OCI-LY1 (cell line): ENCODE data around the gene FBXO28.

Source experiments
- H2AFZ ChIP-seq: fragments of 200-600 bp; sonication (generic), shearing (Covaris generic); 2 replicates; pipeline ENCODE4 v1.6.0; 2014; ENCODE audit warnings: antibody characterized with exemption, mild to moderate bottlenecking, low read length
- H3F3A ChIP-seq: fragments of 200-600 bp; sonication (generic), shearing (Covaris generic); 2 replicates; pipeline ENCODE4 v1.6.0; 2014; ENCODE audit warnings: mild to moderate bottlenecking, antibody characterized with exemption, low read length, moderate library complexity; ENCODE audit not compliant: insufficient read depth
- H3K27ac ChIP-seq: fragments of 200-600 bp; sonication (generic); 2 replicates; pipeline ENCODE4 v1.5.1; 2014; ENCODE audit warnings: low read length, mixed run types, mild to moderate bottlenecking, low read depth; ENCODE audit not compliant: poor library complexity, severe bottlenecking
- H3K27me3 ChIP-seq: fragments of 200-600 bp; sonication (generic); 2 replicates; pipeline ENCODE4 v1.6.0; 2014; ENCODE audit warnings: antibody characterized with exemption, mild to moderate bottlenecking, low read length, moderate library complexity; ENCODE audit not compliant: insufficient read depth
- H3K36me3 ChIP-seq: fragments of 200-600 bp; sonication (generic); 2 replicates; pipeline ENCODE4 v1.6.1; 2014; ENCODE audit warnings: mild to moderate bottlenecking, antibody characterized with exemption, low read length, moderate library complexity, mixed read lengths; ENCODE audit not compliant: insufficient read depth
- H3K4me1 ChIP-seq: fragments of 200-600 bp; sonication (generic); 2 replicates; pipeline ENCODE4 v1.5.1; 2014; ENCODE audit warnings: mild to moderate bottlenecking, low read length, moderate library complexity; ENCODE audit not compliant: insufficient read depth, severe bottlenecking
- H3K4me2 ChIP-seq: fragments of 200-600 bp; sonication (generic), shearing (Covaris generic); 2 replicates; pipeline ENCODE4 v1.6.1; 2014; ENCODE audit warnings: low read length
- H3K4me3 ChIP-seq: fragments of 200-600 bp; sonication (generic); 2 replicates; pipeline ENCODE4 v1.5.1; 2014; ENCODE audit warnings: low read length, low read depth, mild to moderate bottlenecking, mixed read lengths; ENCODE audit not compliant: poor library complexity, severe bottlenecking
- H3K79me2 ChIP-seq: fragments of 200-600 bp; shearing (Covaris generic); 2 replicates; pipeline ENCODE4 v1.6.1; 2016; ENCODE audit warnings: mixed run types, low read length, mixed read lengths; ENCODE audit not compliant: insufficient read depth
- H3K9ac ChIP-seq: fragments of 200-600 bp; sonication (generic), shearing (Covaris generic); 2 replicates; pipeline ENCODE4 v1.6.1; 2014; ENCODE audit warnings: mild to moderate bottlenecking, low read length, mixed read lengths
- H3K9me2 ChIP-seq: fragments of 200-600 bp; sonication (generic), shearing (Covaris generic); 2 replicates; pipeline ENCODE4 v1.6.1; 2014; ENCODE audit warnings: low read depth, mild to moderate bottlenecking, low read length, mixed read lengths
- H3K9me3 ChIP-seq: fragments of 200-600 bp; shearing (Covaris generic); 2 replicates; pipeline ENCODE4 v1.6.1; 2014; ENCODE audit warnings: low read length, mixed read lengths
- H4K20me1 ChIP-seq: fragments of 200-600 bp; sonication (generic), shearing (Covaris generic); 2 replicates; pipeline ENCODE4 v1.6.0; 2016; ENCODE audit warnings: mild to moderate bottlenecking, low read length; ENCODE audit not compliant: insufficient read depth
- EZH2 ChIP-seq: fragments of 200-600 bp; sonication (generic), shearing (Covaris generic); IDR thresholded peaks from 2 replicates; pipeline ENCODE4 v1.8.0; 2017; ENCODE audit warnings: borderline replicate concordance, mixed run types, mild to moderate bottlenecking, antibody characterized with exemption, low read length, moderate library complexity, mixed read lengths
- TF ChIP-seq, protein P1 (sequence below): fragments of 200-600 bp; sonication (generic), shearing (Covaris generic); IDR thresholded peaks from 2 replicates; pipeline ENCODE4 v1.5.1; 2017; ENCODE audit warnings: mild to moderate bottlenecking, antibody characterized with exemption, low read length, moderate library complexity, mixed read lengths

FBXO28 gene

DNA sequence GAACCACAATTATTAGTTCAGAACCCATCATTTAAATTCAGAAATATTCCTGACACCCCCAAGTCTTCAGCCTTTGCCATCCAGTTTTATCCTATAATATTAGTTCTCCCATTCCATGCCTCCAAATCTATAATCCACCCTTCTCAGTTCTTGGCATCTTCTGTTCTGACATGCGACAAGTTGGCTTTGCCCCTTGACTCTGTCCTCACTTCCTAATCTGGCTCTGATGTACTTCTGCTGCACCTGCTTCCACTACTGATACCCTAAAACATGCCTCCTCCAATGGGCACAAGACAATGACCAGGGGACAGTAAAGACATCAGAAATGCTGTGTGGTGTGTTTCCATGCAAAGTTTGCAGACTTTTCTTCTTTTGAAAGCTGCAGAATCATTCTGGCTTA, 17.1 kb upstream of the FBXO28 start:
- Histone ChIP-seq H3K9me3 (no peaks in the 10 kb centered on the region), H3K36me3 (no peaks in the 10 kb centered on the region), H3K9ac (no peak overlapping the region), H3K27me3 (no peaks in the 10 kb centered on the region), H3K79me2 (no peaks in the 10 kb centered on the region), H3K4me2 (no peak overlapping the region), H4K20me1 (no peaks in the 10 kb centered on the region), H3F3A (no peaks in the 10 kb centered on the region), H2AFZ (no peak overlapping the region), H3K27ac (no peak overlapping the region), H3K9me2 (no peaks in the 10 kb centered on the region), H3K4me3 (no peak overlapping the region), H3K4me1 (no peaks in the 10 kb centered on the region)
- TF ChIP-seq, protein P1, sequence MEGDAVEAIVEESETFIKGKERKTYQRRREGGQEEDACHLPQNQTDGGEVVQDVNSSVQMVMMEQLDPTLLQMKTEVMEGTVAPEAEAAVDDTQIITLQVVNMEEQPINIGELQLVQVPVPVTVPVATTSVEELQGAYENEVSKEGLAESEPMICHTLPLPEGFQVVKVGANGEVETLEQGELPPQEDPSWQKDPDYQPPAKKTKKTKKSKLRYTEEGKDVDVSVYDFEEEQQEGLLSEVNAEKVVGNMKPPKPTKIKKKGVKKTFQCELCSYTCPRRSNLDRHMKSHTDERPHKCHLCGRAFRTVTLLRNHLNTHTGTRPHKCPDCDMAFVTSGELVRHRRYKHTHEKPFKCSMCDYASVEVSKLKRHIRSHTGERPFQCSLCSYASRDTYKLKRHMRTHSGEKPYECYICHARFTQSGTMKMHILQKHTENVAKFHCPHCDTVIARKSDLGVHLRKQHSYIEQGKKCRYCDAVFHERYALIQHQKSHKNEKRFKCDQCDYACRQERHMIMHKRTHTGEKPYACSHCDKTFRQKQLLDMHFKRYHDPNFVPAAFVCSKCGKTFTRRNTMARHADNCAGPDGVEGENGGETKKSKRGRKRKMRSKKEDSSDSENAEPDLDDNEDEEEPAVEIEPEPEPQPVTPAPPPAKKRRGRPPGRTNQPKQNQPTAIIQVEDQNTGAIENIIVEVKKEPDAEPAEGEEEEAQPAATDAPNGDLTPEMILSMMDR = no peak
- TF ChIP-seq EZH2 = no peak

DNA sequence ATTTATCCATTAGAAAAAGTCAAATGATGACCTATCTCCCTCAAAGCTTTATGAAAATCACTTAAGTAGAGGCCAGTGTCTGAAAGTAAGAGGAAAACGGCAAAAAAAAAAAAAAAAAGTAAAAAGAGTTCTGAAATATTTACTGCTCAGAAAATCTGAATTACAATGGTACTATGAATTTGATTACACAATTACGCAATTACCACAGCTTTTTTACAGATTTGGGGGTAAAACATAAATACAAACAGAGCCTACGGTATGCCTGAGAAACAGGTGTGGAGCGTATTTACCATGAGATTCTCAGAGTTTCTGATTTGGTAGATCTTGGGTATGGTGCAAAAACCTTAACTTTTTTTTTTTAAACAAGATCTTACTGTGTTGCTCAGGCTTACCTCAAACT, 15.9 kb upstream of the FBXO28 start:
- H3K36me3 ChIP-seq = no peaks in the 10 kb centered on the region
- H3K4me2 ChIP-seq = no peak overlapping the region

DNA sequence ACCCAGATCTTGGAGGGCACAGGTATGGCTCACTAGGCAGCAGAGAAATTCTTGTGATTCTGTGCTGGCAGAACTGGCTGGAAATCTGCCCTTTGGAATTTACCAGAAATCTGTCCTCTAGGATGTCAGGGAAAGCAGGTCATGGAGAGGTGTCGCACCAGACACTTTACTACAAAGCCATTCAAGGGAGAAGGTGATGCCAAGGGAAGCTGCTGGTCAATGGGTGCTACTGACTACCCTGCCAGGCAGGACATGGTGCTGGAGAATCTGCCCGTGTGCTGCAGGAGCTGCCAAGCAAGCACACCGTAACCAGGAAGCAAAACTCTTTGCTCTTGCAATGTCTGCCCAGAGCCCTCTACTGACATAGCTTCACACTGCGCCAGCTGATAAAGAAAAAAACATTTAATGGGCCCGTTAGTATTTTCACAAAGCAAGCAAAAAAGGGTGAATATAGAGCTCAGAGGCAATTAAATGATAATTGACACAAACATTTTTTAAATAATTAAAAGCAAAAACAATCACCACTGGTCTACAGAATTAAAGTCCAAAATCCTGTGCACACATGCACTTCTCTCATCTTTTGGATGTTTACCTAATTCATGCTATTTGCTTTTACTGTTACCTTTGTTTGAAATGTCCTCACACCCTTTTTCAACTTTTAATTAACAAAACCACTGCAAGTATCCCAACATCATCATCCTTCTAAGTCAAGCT, 7.2 kb upstream of the FBXO28 start:
- no peaks in the 10 kb centered on the region for H3K4me1 ChIP-seq
- no peaks in the 10 kb centered on the region for H3K9me2 ChIP-seq
- no peak overlapping the region for H3K9ac ChIP-seq
- 0 out of 2 replicates have a peak, but pooled peaks cover 3% of the 10 kb centered on the region for H3K9me3 ChIP-seq
- no peaks in the 10 kb centered on the region for H3K27me3 ChIP-seq
- no peaks in the 10 kb centered on the region for H3K36me3 ChIP-seq
- no peaks in the 10 kb centered on the region for H3K79me2 ChIP-seq
- no peak for TF ChIP-seq EZH2
- TF ChIP-seq, protein P1 = peak; percentile 35; the same call in 1 of the 2 replicates
- no peaks in the 10 kb centered on the region for H4K20me1 ChIP-seq
- no peaks in the 10 kb centered on the region for H3F3A ChIP-seq
- peak overlapping the region; percentile 31; the same call in 1 of the 2 replicates for H3K4me2 ChIP-seq
- no peak overlapping the region for H3K4me3 ChIP-seq
- no peak overlapping the region for H3K27ac ChIP-seq
- no peak overlapping the region for H2AFZ ChIP-seq

More for the DNA sequence above, 15.9 kb upstream of the FBXO28 start:
- Histone ChIP-seq H3K9me2 (no peaks in the 10 kb centered on the region), H3K9ac (no peak overlapping the region), H3K79me2 (no peaks in the 10 kb centered on the region), H3K27me3 (no peaks in the 10 kb centered on the region), H3K27ac (no peak overlapping the region), H3F3A (no peaks in the 10 kb centered on the region), H3K4me1 (no peaks in the 10 kb centered on the region), H2AFZ (no peak overlapping the region), H4K20me1 (no peaks in the 10 kb centered on the region), H3K9me3 (no peaks in the 10 kb centered on the region), H3K4me3 (no peak overlapping the region)
- TF ChIP-seq, protein P1 = no peak
- TF ChIP-seq EZH2 = no peak
